GM19372 (cell line): ENCODE measurements around the gene ZMYND11.

Source experiments
- ATAC-seq: cut with Tn5 transposase; IDR thresholded peaks from one replicate; pipeline ENCODE4 v1.9.1; 2021; ENCODE audit warnings: mild to moderate bottlenecking, low read depth, moderate library complexity; ENCODE audit not compliant: unreplicated experiment

ZMYND11 gene

DNA sequence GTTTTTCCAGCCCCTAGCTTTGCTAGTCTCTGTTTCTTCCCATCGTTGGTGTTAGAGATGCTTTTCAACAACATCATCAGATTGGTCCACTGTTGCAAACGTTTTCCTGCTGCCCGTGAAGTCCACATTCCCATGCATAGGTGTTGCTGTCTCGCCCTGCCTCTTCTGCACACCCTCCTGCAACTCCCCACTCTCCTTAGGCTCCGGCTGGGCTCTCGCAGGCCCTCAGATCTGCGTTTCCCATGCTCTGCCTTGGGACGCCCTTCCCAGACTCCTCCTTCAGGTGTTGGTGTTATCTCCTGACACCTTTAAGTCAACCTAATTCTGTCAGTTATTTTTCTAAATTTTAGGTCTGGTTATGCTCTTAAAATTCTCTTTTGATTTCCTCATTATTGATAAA, 55.0 kb downstream of the ZMYND11 start:
- ATAC-seq, result no peak

DNA sequence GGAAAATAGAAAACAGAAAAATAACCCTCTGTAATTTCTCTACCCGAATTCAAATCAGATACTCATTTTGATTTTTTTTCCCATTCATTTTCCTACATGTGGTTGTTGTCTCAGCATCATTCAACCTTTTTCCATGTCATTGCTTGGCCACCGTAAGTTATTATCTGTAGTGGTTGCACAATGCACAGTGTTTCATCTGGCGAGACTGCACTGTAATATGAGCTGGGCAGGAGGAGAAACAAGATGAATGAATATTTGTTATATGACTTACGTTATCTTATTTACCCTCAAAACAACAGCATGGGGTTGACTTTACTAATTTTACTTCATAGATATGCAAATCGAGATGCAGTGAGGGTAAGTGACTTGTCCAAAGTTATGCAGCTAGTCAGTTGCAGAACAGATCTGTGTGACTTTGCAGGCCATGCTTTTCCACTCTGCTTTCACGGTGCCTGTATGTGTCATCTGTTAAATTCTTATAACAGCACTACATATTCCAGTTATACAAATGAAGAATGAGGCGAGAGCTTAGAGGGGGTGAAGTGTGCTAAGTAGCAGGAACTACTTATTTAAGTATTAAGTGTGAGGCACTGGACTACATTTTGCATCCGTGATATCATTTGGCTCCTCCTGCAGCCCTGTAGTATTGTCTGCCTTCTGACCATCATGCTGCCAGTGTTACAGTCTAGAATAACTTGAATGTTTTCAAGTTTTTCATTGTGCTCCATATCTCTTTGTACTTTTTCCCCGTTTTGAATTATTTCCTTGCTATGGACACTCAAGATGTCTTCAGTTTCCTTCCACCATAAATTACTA, 56.7 kb downstream of the ZMYND11 start:
- no peak for ATAC-seq

DNA sequence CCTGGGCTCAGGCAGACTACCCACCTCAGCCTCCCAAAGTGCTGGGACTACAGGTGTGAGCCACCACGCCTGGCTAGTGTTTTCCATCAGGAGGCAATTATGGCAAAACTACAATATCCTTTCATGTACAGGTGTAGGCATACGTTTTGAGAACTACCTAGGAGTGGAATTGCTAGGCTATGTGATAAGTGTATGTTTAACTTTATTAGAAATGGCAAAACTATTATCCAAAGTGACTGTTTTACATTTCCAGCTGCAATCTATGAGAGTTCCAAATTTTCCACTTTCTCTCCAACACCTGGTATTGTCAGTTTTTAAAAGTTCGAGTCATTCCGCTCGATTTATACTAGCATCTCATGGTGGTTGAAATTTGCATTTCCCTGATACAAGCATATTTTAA, 59.0 kb downstream of the ZMYND11 start:
- ATAC-seq, result no peak

DNA sequence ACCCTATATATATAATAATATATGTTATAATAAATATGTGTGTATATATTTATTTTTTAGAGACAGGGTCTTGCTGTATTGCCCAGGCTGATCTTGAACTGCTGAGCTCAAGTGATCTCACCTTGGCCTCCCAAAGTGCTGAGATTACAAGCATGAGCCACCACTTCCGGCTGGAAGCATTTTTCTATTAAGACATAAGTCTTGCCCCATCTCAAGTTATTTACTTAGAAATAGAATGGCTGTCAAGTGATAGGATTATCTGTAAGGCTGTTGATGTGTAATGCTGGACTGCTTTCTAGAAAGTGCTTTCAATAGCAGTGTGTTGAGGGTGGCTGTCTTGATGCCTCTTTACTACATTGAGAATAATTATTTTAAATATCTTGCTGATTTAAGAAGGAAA, 65.2 kb downstream of the ZMYND11 start:
- ATAC-seq, result no peak

DNA sequence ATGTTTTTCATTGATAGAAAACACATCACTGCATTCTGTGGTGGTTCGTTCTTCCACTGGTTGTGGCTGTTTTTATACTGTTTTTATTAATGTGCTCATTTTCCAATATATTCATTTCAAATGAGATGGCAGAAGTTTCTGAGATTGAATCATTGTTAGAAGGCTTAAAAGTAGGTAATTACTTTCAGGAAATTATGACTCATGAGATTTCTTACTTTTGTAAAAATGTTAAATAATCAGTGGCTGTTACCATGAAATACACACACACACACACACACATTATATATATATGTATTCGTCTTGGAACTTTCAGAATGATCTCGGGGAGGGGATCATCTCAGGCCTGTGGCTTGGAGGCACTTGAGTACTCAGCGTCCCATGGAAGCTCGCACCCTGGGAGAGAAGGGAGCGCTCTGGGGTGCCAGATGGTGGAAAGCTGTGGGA, 66.1 kb downstream of the ZMYND11 start:
- no peak for ATAC-seq

DNA sequence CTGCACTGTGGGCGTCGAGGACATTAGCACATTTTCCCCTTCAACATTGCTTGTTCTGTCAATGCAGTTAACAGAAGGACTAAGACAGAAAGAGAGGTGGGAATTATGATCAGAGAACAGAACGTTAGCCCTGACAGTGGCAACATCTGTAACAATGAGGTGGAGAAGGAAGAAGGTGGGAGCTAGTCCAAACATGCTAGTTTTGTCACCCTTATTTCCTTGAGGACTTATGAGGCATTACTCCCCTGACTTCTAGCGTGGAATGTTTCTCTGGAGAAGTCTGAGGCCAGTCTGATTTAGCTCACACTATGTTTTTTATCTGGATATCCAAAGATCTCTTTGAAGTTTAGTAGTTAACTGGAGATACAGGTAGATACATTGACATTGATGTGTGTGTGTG, 73.4 kb downstream of the ZMYND11 start:
- no peak for ATAC-seq

DNA sequence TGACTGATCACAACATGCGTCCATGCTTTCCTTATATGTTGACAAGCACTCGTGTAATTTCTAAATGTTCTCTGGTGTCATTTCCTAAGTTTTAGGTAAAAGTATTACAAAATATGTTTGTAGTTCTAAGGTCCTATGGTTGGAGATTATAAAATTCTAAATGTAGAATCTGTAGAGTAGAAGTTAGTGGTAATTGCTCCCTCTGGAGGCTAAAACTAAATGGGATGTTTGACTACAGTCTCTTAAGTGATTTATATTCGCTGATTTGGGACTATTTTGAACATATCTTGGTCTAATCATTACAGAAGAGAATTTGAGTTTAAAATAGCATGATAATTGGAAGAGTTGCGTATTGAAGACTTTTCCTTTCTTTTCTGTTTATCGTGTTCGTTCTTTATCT, 74.1 kb downstream of the ZMYND11 start:
- no peak for ATAC-seq

DNA sequence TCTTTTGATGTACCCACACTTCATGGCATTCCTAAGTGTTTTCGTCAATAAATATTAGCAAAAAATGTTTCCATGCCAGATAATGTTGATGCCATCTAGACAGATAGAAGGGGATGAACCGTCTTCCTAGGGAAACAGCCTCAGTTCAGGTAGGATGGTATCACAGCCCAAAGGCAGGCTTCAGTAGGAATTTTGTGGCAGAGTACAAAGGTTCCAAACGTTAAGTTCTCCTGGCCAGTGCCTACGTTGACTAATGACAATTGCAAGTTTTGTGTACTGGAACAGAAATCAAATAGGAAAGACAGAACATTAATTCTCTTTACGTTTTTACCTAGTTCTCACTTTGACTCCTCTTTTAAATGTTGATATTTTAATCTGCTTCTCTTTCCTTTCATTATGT, 75.0 kb downstream of the ZMYND11 start:
- no peak for ATAC-seq

DNA sequence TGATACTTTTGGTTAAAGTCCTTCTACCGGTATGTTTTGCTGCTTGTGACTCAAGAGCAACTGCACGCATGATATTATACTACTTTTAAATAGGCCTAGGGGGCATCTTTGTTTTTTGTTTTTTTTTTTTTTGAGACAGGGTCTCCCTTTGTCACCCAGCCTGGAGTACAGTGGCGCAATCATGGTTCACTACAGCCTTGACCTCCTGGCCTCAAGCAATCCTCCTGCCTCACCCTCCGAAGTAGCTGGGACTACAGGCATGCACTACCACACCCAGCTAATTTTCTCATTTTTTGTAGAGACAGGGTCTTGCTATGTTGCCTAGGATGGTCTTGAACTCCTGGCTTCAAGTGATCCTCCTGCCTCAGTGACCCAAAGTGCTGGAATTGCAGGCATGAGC, 80.2 kb downstream of the ZMYND11 start:
- ATAC-seq, result no peak

DNA sequence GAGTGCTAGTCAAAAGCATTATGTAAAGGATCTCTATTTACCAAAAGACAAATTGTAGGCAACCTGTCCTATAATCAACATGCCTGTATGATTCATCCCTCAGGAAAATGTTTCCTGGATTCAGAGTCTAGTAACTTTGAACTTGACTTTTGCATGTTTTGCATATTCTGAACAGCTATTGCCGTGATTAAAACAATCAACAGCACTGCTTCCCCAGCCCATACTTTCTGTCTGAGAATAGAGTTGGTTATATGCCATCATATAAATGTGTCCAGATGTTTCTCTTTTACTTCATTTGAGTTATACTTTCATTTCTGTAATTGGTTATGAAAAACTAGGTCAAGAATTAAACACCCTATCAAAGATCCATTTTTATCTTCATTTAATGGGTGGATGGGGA, 83.5 kb downstream of the ZMYND11 start:
- ATAC-seq, result no peak

DNA sequence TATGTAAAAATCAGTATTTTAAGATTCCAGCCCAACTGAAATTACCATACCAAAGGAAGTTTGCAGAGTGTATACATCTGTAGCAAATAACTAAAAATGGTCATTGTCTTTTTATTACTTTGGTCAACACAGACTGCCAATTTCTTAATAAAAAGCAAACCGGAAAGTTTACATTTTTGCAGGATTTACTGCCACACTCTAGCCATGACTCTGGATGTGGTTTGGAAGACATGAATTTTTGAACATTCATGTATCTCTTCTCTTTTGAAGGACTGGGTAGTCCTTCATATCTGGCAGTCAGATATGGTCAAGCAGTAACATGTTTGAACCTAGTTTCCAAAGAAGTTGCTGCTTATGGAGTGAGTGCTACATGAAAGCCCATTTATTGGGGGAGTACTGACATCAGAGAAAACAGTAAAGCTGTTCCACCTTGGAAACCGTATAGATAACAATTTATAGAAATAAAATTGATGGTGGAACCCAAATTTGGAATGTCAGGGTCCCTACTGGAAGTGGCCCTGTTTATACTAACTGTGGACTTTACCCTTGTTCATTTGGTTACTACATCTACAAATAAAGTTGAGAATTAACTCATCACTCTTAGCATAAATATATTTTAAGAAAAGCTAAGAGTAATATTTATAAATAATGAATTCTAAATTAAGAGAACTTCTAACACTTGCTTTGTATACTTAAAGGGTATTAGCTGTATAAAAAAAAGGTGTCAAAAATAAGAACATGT, 84.6 kb downstream of the ZMYND11 start:
- ATAC-seq, result no peak

DNA sequence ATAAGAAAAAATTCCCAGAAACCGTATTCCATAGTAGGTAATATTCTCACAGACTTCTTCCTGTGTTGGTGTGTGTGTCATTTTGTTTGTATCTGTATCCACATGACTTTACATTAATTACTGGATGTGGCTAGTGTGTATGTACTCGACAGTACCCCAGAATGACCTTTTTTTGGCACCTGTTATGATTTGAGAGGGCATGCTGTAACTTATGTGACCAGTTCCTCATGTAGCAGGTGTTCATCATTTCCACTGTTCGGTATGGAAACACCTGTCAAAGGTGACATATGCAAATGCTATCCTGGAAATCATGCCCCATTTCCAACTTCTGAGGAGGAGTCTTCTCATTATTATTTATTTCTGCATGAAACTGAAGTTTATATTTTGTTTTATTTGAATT, 89.3 kb downstream of the ZMYND11 start:
- ATAC-seq, result no peak

DNA sequence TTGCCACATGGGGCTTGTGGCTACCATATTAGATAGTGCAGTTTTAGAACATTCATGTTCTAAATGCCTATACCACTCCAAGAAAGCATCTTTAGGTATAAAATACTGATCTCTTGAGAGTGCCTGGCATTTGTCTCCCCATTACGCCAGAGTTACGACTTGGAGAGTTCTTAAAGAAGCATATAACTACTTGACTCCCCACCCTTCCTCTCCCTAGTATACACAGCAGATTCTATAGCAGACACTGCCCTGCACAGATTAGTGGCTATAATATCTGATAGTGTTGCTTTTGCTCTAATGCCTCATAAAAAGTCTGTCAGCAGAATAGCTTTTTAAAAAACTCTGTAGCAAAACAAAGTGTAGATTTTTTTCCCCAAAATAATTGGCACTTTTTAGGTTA, 90.8 kb downstream of the ZMYND11 start:
- no peak for ATAC-seq

DNA sequence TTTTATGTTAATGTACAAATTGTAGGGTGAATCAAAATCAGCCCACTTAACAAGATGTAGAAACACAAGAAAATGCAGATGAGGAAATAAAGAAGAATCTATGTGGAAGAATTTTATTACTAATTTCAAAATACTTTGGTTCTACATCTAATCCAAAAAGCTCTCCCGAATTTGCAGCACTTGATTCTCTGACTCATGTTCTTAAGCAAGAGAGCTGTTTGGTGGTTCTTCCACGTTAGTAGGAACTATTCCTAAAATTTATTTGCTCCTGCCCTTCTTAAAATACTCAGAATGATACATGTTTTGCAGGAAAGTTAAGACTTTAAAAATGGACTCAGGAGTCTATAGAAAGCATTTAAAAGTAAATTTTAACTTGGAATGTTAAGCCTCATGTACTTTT, 91.8 kb downstream of the ZMYND11 start:
- no peak for ATAC-seq

DNA sequence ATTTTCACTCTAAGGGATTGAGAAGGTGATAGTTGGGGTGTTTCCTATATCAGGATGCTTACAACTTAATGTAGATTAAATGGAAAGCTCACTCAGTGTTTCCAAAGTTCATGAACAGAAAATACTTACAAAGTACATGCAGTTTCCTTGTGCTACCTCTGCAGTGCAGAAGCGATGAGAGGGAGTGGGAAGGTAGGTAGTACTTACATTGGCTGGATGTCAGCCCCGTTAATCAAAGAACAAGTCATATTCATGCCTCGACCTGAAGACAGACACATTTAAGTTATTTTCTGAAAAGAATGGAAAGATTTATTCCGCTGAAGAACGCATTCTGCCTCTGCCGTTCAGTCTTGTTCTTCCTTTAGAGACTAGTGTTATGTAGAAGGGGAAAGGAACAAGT, 93.1 kb downstream of the ZMYND11 start:
- ATAC-seq, result no peak

DNA sequence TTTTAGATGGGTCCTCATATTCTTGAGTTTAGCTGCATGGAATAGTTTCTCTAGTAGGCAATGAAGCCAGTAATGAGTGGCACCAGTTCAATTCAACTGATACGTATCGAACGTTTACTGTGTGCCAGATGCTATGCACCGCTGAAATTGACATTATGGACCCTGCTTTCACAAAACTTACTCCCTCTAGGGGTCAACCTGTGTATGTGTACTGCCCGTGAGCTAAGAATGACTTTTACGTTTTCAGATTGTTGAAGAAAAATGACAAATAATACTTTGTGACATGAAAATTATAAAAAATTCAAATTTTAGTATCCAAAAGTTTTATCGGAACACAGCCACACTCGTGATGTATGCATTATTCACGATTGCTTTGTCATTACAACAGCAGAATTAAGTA, 95.5 kb downstream of the ZMYND11 start:
- no peak for ATAC-seq

DNA sequence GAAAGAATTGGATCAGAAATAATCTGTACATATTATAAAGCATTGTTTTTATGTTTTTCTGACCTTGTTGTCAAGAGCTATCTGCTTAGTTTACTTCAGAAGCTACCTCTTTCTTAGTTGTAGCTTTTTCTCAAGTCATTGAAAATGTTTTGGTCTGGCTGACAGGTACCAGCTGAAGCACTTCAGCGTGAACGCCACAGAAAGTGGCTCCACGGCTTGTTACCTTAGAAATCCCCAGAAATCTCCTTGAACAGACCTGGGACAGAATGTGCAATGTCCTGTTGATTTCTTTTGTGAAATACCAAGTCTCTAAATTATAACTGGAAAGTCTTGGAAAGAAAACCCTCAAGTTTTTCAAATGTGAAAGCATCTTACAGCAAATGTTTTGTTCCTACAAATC, 96.8 kb downstream of the ZMYND11 start:
- no peak for ATAC-seq

DNA sequence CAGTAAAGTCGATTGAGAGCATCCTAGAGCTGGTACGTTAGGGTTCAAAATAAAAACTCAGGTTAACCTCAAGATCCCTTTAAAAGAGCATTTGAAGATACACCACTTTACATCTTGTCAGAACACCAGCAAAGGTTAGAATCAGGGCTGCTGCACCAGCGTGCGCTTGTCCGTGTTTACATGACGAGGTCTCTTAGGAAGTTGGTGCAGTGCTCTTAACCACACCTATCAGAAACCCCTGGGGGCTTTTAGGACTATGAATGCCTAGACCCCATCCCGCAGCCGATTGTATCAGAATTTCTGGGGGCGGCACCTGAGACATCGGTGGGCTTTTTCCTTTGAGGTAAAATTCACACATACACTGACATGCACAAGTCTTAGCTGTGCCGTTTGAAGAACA, 97.6 kb downstream of the ZMYND11 start:
- ATAC-seq, result no peak

DNA sequence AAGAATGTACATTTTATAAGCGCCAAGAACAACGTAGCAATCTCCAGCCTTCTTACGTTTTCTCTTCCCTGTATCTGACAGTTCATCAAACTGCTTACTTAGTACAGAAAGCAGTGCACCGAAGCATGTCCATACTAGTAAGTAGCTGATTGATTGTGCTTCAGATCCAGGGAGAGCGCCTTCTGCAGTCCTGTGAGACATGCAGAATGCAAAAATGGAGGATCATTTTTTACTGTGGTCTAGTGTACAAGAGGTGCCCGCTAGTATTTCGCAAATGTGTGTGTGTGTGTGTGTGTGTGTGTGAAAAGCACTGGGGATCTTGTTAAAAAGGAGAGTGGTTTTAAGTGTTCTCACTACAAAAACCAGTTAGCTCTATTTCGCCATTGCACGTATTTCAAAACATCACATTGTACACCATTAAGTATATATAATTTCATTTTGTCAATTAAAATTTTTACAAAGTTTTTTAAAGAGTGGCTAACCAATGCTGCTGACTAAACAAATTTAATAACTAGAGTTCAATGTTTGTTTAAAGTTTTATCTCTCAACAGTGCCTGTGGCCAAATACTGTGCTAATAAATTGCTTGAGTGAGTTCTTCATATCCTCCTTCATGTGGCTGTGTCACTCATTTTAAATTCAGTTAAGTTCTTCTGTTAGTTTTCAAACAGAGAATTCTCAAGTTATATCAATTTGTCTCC, 99.6 kb downstream of the ZMYND11 start:
- ATAC-seq, result no peak

DNA sequence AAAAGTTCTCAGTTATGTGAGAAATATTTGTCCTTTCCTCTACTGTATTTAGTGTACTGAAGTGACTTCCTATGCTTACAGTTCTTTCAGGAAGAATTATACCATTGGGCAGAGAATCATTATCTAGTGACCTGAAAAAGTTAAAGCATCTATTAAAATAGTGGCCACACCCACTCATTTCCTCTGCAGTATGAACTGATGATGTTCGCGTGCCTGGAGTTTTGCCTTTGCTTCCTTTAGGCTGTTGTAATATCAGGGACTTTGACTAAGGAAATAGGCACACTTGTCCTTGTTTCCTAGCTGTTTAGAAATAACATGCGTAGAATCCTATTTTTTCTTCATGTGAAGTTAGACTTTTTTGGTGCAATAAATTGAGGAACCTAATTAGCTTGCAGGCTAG, 100.7 kb downstream of the ZMYND11 start:
- ATAC-seq, result no peak

DNA sequence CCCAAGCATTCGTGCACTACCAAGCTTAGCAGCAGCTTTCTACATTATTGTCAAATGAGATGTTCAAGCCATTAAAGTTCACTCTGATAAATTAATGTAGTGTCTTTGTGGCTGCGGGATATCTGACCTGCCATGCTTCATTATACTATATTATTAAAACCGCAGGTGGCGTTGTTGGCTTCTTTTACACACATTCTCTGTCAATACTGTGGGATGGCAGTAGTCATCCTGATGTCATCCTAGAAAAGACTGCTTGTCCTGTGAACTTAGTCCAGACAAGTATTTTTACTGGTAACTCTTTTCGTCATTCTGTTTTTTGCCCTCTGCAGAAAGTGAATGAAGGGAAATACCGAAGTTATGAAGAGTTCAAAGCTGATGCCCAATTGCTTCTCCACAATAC, 103.9 kb downstream of the ZMYND11 start:
- ATAC-seq, result no peak
